Measurements from ENCODE around the gene KIAA0825. TPM values are rescaled to one million over a fixed set of nuclear protein-coding genes. Genes with fewer than 3 reads are reported as not detected.

The KIAA0825 gene
- total RNA-seq, 1 experiment from 2014 or later: 1.3 TPM

DNA sequence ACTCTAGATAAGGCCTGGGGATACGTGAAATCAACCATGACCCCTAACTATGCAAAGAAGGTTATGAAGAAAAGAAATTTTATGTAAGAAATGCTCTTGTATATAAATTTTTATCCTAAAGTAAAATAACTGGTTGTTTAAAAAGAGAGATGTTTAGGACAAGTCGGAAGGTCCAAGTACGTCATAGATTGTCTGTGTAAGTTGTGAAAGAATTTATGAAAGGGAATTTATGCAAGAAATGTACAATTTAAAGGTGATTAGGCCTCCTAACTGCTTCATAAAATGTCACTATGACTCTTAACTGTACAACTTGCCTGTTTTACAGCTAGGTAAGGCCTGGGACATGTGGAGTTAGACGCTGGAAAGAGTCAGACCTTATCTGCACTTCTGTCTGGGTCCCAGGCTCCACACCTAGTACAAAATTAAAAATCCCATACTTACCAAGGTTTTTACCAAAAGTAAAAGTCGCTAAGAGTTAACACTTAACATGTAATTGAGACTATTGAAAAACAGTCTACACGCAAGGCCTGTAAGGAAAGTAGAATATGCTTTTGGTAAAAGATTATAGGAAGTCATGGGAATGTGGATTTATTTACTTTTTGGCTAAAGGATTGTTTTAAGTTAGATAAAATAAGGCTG is 77.4 kb downstream of the KIAA0825 start (continued):
- TF ChIP-seq, protein P1, sequence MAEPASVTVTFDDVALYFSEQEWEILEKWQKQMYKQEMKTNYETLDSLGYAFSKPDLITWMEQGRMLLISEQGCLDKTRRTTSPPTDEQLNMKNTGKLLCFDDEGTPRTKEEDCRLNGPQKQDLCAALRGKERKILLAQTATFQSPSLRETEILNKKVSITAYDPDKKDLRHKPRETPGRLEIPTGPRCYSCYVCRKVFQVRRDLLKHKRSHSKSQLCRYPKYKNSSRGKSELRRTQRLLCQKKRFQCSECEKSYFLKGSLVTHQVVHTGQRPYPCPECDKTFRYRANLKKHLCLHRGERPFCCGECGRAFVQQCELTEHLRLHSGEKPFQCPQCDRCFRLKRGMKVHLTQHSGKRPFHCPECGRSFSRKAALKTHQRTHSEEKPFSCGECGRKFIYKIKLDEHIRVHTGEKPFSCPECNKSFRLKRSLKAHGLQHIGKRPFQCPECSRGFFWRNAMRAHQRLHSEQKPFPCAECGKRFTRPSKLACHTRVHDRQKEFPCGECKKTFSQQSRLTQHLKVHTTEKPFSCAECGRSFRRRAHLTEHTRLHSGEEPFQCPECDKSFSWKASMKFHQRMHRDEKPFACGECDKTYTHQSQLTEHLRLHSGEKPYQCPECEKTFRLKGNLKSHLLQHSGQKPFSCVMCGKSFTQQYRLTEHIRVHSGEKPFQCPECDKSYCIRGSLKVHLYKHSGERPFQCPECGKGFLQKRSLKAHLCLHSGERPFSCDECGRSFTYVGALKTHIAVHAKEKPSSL (CRISPR knock-in tag; conservative IDR thresholded peaks at IDR 0.05): no peak
- TF ChIP-seq, protein P2, sequence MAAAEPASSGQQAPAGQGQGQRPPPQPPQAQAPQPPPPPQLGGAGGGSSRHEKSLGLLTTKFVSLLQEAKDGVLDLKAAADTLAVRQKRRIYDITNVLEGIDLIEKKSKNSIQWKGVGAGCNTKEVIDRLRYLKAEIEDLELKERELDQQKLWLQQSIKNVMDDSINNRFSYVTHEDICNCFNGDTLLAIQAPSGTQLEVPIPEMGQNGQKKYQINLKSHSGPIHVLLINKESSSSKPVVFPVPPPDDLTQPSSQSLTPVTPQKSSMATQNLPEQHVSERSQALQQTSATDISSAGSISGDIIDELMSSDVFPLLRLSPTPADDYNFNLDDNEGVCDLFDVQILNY (CRISPR knock-in tag; IDR thresholded peaks at IDR 0.05): no peak

DNA sequence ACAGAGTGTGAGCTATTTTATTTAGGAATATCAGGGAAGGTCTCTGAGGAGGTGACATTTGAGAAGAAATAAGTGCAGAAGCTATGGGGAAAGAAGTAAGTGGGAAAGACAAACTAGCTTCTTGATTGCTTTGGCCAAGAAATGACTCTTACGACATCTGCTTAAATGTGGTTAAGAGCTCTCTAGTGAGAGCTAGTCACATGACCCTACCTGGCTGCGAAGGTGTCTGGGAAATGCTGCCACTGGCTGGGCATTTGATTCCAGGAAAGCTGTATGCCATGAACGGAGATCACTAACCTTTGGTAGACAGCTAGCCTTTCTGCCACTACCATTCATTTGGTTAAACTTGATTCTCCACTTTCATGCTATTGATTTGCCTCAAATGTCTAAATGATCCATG is 80.1 kb downstream of the KIAA0825 start:
- ChIA-PET POLR2A (no interaction called here), CTCF (no interaction called here)
- no peak for ATAC-seq
- no peak for DNase-seq (ENCODE audit: low spot score)
- H3K36me3 Mint-ChIP-seq: peaks cover 59% of the 10 kb centered on the region
- peaks cover 60% of the 10 kb centered on the region for H3K9me3 Mint-ChIP-seq
- TF ChIP-seq FOXP1 (CRISPR knock-in tag; IDR thresholded peaks at IDR 0.05; ENCODE audit: borderline replicate concordance) (no peak), FOXK1 (CRISPR knock-in tag; IDR thresholded peaks at IDR 0.05) (no peak), ZNF671 (CRISPR knock-in tag; IDR thresholded peaks at IDR 0.05) (no peak), ETV6 (CRISPR knock-in tag; IDR thresholded peaks at IDR 0.05) (no peak), ZNF138 (CRISPR knock-in tag; conservative IDR thresholded peaks at IDR 0.05) (no peak), FOXJ3 (CRISPR knock-in tag; IDR thresholded peaks at IDR 0.05; ENCODE audit: borderline replicate concordance) (no peak), JAZF1 (CRISPR knock-in tag; IDR thresholded peaks at IDR 0.05) (no peak), ZNF263 (CRISPR knock-in tag; IDR thresholded peaks at IDR 0.05; ENCODE audit: low read depth) (no peak), NR2C2 (CRISPR knock-in tag; IDR thresholded peaks at IDR 0.05) (no peak), CREB1 (CRISPR knock-in tag; IDR thresholded peaks at IDR 0.05) (no peak), NFYB (CRISPR knock-in tag; conservative IDR thresholded peaks at IDR 0.05; ENCODE audit: low read depth) (no peak), ZNF416 (CRISPR knock-in tag; IDR thresholded peaks at IDR 0.05) (no peak), MXD4 (CRISPR knock-in tag; IDR thresholded peaks at IDR 0.05; ENCODE audit: borderline replicate concordance) (no peak)
- TF ChIP-seq, protein P3, sequence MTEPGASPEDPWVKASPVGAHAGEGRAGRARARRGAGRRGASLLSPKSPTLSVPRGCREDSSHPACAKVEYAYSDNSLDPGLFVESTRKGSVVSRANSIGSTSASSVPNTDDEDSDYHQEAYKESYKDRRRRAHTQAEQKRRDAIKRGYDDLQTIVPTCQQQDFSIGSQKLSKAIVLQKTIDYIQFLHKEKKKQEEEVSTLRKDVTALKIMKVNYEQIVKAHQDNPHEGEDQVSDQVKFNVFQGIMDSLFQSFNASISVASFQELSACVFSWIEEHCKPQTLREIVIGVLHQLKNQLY (CRISPR knock-in tag; IDR thresholded peaks at IDR 0.05): no peak
- TF ChIP-seq, protein P4, sequence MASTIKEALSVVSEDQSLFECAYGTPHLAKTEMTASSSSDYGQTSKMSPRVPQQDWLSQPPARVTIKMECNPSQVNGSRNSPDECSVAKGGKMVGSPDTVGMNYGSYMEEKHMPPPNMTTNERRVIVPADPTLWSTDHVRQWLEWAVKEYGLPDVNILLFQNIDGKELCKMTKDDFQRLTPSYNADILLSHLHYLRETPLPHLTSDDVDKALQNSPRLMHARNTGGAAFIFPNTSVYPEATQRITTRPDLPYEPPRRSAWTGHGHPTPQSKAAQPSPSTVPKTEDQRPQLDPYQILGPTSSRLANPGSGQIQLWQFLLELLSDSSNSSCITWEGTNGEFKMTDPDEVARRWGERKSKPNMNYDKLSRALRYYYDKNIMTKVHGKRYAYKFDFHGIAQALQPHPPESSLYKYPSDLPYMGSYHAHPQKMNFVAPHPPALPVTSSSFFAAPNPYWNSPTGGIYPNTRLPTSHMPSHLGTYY (CRISPR knock-in tag; IDR thresholded peaks at IDR 0.05): no peak
- TF ChIP-seq, protein P5, sequence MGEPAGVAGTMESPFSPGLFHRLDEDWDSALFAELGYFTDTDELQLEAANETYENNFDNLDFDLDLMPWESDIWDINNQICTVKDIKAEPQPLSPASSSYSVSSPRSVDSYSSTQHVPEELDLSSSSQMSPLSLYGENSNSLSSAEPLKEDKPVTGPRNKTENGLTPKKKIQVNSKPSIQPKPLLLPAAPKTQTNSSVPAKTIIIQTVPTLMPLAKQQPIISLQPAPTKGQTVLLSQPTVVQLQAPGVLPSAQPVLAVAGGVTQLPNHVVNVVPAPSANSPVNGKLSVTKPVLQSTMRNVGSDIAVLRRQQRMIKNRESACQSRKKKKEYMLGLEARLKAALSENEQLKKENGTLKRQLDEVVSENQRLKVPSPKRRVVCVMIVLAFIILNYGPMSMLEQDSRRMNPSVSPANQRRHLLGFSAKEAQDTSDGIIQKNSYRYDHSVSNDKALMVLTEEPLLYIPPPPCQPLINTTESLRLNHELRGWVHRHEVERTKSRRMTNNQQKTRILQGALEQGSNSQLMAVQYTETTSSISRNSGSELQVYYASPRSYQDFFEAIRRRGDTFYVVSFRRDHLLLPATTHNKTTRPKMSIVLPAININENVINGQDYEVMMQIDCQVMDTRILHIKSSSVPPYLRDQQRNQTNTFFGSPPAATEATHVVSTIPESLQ (CRISPR knock-in tag; IDR thresholded peaks at IDR 0.05): no peak
- TF ChIP-seq, protein P2 (CRISPR knock-in tag; IDR thresholded peaks at IDR 0.05): no peak
- TF ChIP-seq, protein P6, sequence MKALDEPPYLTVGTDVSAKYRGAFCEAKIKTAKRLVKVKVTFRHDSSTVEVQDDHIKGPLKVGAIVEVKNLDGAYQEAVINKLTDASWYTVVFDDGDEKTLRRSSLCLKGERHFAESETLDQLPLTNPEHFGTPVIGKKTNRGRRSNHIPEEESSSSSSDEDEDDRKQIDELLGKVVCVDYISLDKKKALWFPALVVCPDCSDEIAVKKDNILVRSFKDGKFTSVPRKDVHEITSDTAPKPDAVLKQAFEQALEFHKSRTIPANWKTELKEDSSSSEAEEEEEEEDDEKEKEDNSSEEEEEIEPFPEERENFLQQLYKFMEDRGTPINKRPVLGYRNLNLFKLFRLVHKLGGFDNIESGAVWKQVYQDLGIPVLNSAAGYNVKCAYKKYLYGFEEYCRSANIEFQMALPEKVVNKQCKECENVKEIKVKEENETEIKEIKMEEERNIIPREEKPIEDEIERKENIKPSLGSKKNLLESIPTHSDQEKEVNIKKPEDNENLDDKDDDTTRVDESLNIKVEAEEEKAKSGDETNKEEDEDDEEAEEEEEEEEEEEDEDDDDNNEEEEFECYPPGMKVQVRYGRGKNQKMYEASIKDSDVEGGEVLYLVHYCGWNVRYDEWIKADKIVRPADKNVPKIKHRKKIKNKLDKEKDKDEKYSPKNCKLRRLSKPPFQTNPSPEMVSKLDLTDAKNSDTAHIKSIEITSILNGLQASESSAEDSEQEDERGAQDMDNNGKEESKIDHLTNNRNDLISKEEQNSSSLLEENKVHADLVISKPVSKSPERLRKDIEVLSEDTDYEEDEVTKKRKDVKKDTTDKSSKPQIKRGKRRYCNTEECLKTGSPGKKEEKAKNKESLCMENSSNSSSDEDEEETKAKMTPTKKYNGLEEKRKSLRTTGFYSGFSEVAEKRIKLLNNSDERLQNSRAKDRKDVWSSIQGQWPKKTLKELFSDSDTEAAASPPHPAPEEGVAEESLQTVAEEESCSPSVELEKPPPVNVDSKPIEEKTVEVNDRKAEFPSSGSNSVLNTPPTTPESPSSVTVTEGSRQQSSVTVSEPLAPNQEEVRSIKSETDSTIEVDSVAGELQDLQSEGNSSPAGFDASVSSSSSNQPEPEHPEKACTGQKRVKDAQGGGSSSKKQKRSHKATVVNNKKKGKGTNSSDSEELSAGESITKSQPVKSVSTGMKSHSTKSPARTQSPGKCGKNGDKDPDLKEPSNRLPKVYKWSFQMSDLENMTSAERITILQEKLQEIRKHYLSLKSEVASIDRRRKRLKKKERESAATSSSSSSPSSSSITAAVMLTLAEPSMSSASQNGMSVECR (CRISPR knock-in tag; IDR thresholded peaks at IDR 0.05; ENCODE audit: borderline replicate concordance): no peak
- TF ChIP-seq, protein P7, sequence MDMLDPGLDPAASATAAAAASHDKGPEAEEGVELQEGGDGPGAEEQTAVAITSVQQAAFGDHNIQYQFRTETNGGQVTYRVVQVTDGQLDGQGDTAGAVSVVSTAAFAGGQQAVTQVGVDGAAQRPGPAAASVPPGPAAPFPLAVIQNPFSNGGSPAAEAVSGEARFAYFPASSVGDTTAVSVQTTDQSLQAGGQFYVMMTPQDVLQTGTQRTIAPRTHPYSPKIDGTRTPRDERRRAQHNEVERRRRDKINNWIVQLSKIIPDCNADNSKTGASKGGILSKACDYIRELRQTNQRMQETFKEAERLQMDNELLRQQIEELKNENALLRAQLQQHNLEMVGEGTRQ (CRISPR knock-in tag; IDR thresholded peaks at IDR 0.05): no peak
- peaks cover 5% of the 10 kb centered on the region; the same call in 1 of the 2 replicates for H3K27me3 Mint-ChIP-seq (ENCODE audit: low read depth)
- H3K4me3 Mint-ChIP-seq: no peak overlapping the region
- 0 out of 2 replicates have a peak, but pooled peaks cover 3% of the 10 kb centered on the region for H3K4me1 Mint-ChIP-seq
- H3K27ac Mint-ChIP-seq: no peak overlapping the region
